ENCODE measurements around the gene APC2.
"Not testable (repeated sequence)": the region's sequence is repeated elsewhere in the genome, so short reads cannot be mapped to it uniquely, and the experiment has no call there.

Gene APC2

DNA sequence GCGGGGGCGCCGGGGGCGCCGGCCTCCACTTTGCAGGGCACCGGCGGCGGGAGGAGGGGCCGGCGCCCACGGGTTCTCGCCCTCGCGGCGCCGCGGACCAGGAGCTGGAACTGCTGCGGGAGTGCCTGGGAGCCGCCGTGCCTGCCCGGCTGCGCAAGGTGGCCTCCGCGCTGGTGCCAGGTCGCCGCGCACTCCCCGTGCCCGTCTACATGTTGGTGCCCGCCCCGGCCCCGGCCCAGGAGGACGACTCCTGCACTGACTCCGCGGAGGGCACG, 17.2 kb downstream of the APC2 start:
- no peak for DNase-seq

DNA sequence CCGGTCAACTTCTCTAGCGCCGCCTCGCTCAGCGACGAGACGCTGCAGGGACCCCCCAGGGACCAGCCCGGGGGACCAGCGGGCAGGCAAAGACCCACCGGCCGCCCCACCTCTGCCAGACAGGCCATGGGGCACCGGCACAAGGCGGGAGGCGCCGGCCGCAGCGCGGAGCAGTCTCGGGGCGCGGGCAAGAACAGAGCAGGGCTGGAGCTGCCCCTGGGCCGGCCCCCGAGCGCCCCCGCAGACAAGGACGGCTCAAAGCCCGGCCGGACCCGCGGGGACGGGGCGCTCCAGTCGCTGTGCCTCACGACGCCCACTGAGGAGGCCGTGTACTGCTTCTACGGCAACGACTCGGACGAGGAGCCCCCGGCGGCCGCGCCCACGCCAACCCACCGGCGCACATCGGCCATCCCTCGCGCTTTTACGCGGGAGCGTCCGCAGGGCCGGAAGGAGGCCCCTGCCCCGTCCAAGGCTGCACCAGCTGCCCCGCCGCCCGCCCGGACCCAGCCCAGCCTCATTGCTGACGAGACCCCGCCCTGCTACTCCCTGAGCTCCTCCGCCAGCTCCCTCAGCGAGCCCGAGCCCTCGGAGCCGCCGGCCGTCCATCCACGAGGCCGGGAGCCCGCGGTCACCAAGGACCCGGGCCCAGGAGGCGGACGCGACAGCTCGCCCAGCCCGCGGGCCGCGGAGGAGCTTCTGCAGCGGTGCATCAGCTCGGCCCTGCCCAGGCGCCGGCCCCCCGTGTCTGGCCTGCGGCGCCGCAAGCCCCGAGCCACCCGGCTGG, 17.8 kb downstream of the APC2 start:
- no peak for DNase-seq

DNA sequence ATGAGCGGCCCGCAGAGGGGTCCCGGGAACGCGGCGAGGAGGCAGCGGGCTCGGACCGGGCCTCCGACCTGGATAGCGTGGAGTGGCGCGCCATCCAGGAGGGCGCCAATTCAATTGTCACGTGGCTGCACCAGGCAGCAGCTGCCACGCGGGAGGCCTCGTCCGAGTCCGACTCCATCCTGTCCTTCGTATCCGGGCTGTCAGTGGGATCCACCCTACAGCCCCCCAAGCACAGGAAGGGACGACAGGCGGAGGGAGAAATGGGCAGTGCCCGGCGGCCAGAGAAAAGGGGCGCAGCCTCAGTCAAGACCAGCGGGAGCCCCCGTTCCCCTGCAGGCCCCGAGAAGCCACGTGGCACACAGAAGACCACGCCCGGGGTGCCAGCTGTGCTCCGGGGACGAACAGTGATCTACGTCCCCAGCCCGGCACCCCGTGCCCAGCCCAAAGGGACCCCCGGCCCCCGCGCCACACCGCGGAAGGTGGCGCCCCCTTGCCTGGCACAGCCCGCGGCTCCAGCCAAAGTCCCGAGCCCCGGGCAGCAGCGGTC, 18.4 kb downstream of the APC2 start:
- DNase-seq = no peak

DNA sequence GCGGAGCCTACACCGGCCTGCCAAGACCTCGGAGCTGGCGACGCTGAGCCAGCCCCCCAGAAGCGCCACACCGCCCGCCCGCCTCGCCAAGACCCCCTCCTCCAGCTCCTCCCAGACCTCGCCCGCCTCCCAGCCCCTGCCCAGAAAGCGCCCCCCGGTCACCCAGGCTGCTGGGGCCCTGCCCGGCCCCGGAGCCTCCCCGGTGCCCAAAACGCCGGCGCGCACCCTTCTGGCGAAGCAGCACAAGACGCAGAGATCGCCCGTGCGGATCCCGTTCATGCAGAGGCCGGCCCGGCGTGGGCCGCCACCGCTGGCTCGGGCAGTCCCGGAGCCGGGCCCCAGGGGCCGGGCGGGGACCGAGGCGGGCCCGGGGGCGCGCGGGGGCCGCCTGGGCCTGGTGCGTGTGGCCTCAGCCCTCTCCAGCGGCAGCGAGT, 18.9 kb downstream of the APC2 start:
- no peak for DNase-seq

DNA sequence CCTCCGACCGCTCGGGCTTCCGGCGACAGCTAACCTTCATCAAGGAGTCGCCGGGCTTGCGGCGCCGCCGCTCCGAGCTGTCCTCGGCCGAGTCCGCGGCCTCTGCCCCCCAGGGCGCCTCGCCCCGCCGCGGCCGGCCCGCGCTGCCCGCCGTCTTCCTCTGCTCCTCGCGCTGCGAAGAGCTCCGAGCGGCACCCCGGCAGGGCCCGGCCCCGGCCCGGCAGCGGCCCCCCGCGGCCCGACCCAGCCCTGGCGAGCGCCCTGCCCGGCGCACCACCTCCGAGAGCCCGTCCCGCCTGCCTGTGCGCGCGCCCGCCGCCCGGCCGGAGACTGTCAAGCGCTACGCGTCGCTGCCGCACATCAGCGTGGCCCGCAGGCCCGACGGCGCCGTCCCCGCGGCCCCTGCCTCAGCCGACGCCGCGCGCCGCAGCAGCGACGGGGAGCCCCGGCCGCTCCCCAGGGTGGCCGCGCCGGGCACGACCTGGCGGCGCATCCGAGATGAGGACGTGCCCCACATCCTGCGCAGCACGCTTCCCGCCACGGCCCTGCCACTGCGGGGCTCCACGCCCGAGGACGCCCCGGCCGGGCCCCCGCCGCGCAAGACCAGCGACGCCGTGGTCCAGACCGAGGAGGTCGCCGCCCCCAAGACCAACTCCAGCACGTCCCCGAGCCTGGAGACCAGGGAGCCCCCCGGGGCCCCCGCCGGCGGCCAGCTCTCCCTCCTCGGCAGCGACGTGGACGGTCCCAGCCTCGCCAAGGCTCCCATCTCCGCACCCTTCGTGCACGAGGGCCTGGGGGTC, 19.5 kb downstream of the APC2 start:
- DNase-seq = no peak

DNA sequence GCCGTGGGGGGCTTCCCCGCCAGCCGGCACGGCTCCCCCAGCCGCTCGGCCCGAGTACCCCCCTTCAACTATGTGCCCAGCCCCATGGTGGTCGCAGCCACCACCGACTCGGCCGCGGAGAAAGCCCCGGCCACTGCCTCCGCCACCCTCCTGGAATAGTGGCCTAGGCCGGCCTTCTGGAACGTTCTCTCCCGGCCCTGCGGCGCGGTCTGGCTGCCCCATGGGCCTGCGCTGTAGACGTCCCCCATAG, 20.1 kb downstream of the APC2 start:
- DNase-seq = no peak

DNA sequence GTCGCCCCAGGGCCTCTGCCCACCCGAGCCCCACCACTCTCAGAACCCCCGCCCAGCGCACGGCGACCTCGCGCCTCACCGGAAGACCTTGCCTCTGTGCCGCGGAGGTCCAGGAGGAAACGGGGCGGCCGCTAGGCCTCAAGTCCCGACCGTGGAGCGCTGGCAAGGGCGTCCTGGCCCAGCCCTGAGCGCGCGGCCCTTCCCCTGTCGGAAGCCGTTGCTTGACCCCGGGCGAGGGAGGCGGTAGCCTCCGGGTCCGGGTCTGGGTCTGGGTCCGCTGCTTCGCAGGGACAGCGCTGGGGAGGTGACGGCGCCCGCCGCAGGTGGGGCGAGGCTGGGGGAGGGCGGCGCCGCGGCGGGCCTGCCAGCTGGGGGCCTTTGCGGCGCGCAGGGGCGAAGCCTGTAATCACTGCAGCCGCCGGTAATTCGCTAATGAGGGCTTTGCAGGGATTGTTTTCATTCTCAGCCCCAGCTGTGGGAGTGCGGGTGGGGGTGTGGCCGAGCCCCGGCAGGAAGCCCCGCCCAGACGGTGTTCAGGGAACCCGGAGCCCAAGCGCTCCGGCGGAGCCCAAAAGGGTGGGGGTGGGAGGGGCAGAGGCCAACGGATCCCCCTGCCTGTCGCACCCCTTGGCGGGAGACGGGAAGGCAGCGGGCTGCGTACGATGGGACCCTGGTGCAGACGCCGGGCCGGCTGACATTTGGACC, 20.5 kb downstream of the APC2 start:
- DNase-seq = peak; percentile 37

DNA sequence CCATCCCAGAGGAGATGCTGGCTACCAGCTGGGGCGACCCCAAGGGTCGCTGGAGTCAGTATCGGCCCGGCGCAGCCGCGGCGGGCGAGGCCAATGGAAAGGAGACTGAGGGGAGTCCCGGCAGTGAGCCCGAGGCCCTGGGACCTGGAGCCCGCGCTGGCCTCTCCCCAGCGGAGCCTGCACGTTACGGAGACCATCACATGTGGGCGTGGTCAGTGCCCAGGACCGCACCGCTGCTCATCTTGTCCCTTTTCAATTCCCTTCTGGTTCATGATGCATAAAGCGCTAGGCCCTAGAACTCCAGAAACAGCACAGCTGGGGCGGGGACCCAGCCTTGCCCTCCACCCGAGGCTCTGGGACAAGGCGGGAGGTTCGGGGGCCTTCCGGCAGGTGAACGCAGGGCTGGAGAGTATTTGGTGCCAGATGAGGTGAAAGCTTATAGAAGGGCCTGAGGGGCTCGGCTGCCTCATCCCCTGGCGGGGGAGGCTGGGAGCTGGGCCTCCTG, 21.1 kb downstream of the APC2 start:
- DNase-seq = no peak

DNA sequence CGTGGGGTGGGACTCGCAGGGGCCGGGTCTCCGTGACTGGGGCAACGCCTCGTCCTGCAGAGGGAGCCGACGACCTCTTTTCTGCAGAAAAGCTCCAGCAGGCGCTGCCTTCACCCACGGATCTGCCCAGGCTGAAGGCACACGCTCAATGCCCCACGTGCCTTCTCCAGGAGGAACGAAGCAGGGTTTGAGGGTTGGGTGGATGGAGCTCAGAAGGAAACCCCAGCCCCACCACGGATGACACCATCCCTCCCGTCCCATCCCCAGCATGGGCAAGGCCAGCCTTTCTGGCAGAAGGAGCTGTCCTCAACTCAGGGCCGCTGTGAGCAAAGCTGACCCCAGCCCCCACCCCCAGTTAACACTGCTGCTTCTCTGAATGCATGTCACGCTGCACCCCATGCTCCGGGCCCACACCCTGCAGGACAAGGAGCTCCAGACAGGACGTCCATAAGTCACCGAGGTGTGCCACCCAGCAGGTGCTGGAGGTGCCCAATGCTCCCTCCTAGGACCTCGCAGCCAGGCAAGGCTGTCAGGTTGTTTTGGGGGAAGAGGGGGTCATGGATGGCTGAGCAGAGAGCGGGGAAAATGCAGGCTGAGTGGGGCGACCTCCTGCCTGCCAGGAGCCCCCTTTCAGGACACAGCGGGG, 21.7 kb downstream of the APC2 start:
- DNase-seq = no peak

DNA sequence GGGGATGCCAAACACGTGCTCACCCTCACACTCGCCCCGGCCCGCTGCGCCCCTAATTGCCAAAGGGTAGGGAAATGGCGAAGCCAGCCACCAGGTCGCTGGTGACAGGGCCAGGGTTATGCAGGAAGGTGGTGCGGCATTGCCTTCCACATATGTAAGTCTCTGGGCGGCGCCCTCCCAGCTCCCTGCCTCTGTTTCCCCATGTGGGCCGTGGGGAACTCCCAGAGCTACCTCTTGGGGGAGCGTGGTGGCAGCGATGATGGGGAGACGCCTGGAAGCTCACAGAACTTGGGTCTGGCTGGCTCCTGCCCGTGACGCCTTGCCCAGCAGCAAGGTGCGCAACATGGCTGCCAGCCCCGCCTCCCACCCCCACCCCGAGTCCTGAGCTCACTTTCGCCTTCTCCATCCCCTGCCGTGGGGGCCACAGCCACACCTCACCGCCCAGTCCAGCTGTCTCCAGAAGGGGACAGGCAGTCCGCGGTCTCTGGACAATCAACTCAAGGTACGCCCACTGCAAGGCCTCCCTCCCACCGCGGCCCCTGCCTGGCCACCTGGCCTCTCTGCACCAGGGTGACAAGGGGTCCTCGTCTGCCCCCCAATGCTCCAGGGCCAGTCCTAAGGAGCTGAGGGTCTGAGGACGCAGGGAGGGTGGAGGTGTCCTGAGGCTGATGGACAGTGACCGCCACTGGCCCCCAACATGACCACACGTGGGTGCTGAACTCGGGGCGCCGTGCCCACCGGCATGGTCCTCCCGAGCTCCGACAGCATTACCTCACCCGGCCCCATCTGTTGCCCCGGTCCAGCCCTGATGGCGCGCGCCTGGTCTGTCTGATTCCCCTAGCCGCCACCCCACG, 22.5 kb downstream of the APC2 start:
- no peak for DNase-seq

DNA sequence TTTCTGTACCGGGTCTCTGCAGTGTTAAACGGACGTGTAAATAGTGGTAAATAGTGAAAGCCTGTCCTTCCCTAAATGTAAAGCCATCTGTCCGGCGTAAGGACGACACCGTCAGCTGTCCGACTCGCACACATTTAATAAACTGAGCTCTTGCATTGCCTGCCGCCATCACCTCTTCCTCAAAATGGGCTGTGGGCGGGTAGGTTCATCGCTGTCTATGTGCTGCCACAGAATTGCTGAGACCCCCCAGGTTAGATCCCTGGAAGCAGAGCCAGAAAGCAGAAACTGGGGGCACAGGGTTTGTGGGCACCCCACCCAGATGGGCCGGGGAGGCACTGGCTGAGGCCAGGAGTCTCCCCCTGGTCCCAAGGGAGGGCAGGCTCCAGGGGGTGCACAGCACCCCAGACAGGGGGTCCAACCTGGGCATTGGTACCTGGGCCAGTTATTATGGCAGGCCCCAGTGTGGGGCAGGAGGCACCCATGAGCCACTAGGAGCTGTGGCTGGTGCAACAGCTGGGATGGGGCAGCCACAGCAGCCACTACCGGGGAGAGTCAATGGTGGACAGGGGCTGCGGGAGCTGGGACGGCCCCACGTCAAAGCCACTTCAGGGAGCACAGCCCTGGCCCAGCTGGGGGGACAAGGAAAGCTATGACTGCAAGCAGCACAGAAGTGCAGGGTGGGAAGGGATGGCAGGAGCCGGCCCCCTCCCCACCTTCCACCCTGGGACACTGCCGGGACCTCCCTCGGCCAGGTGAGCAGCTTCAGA, 23.3 kb downstream of the APC2 start:
- no peak for DNase-seq

DNA sequence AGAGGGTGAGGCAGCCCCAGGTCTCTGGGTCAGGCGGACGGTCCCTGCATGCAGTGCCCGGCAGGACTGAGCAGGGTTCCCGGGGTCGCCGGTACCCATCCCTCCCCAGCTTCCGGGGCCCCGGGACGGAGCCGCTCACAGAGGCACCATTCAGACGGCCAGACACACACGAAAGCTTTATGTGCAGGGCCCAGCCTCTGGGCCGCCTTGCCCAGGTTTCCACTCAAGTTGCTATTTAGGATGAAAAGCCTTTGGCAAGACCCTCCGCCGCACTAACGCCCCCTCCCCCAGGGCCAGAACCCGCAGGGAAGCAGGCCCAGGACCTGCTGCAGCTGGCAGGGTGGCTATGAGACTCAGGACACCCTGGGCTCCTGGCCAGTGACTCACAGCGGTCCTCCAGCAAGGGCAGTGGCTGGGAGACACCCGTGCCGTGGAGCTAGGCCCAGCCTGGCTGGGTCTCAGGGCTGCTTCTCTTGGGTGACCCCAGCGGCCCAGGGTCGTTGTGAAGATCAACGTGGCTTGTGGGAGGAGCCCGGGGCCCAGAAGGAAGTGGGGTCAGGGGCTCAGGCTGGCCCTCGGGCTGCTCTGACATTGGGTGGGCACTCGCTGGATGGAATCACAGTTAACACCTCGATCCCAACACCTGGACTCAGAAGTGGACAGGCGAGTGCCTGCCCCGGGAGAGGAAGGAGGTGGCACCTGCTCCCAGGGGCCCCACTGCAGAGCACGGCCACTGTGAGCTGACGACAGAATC, 24.3 kb downstream of the APC2 start:
- no peak for DNase-seq

DNA sequence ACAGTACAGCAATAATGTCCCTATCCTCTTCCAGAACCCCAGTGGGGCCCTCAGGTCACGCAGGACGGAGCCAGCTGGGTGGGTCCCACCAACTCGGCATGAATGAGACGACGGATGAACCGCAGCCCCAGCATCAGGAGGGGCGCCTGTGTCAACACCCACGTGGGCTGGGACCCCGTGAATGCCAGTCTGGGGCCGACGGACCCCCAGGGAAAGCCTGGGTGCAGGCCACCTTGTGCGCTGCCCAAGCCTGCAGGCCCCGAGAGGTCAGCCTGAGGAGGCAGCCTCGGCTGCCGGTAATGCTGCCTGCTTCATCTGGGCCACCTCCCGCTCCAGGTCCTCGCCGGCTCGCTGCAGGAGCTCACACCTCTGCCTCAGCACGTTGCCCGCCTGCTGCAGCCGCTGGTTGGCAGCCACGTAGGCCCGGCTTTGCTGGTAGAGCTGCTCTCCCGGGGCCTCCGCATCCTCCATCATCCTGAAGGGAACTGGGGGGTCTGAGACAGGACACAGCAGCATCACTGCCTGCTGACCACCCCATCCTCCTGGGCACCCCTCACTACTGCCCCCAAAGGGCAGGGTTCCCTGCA, 24.9 kb downstream of the APC2 start:
- DNase-seq = no peak

DNA sequence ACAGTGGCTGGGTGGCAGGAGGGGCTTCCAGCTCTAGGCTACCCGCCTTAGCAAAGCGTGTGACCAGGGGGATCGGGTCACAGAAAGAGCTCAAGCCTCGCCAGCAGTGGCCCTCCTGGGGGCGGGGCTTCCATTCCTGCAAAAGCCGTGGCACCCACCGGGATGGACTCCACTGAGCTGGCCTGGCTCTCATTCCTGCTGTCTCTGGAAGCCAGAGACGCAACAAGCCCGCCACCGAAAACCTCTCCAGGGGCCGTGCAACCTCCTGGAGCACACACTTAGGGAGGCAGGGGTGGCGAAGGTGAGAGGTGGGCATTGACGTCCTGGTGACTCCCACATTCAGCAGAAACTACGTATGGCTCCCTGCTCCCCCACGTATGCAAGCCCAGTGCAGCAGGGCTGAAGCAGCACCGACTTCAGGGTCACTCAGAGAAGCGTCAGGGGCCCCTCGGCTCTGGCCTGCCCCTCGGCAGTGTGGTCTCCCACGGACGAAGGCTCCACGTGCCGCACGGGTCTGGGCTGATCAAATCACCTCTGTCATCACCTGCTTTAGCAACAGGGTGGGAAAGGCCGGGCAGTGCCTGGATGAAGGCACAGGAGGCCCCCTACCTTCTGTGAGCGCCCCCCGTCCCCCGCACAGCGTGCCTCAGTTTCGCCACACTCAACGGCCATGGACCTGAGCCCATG, 26.0 kb downstream of the APC2 start:
- DNase-seq = no peak

DNA sequence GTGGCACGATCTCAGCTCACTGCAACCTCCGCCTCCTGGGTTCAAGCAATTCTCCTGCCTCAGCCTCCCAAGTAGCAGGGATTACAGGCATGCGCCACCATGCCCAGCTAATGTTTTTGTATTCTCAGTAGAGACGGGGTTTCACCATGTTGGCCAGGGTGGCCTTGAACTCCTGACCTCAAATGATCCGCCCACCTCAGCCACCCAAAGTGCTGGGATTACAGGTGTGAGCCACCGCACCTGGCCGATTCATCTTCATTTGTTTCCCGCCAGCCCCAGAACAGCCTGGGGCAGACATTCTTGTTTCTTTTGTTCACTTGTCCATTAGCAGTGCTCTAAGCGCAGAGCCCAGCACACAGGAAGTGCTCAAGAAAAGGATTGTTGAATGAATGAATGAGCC, 27.1 kb downstream of the APC2 start:
- DNase-seq = not testable (repeated sequence)

DNA sequence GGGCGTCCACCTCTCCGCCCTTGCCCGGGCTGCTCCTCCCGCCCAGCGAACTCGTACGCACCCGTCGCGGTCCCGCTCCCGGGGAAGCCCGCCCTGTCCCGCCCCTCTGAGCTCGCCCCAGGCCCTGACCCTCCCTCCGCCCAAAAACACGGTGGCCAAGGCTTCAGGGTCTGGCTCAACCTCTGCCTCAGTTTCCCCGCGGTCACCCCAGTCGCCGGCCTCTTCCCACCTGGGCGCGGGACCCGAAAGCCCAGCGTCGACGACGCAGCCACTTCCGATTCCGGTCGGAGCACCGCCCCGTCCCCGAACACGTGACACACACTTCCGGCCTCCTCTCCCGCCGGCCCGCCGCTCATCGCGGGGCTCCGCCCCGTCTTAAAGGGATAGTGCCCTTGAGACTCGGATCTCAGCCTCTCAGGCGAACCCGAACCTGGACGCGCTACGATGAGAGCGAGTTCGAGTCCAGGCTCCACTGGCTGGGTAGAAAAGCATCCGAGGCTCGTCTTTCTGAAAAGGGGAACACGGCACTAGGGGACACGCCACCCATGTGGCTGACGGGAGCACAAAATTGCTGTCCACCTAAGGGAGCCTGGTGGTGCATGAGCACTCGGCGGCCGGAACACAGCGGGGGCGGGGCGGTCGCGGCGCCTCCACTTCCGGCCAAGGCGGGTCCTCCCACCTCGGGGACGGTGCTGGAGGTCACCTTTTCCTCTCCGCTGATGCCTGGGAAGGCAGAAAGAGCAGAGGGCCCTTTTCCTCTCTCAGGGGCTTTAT, 29.2 kb downstream of the APC2 start, which contains the start of gene C19orf25:
Gene C19orf25, minus strand, starts transcription at position 282 of the 774 bp plus-strand sequence. CDS start 312 bp downstream, outside the sequence.
- DNase-seq = peak; percentile 65

DNA sequence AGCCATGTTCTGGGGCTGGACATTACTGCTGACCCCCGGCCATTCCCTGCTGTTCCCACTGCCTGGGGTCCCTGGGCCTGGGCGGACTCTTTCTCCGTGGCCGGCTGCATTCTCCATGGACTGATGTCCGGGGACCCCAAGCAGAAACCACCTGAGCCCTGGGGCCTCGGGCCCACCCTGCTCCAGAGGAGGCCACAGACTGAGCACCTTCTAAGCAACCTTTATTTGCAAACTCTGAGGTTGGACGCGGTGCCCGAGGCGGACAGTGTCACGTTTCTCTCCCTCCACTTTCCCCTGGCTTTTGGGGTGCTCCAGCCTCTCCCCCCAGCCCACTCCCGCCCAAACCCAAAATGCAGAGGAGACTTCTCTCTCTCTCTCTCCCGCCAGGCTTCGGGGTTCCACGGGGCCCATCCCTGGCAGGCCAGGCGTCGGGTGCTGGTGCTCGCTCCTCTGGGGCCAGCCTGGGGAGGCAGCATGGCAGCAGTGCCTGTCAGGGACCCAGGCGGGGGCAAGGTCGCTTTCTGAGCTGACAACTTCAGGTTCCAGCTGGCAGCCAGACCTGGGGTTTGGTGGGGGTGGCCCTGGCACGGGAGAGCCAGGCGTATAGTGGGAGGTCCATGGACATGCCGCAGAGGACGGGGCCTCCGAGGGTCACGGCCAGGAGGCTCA, 31.4 kb downstream of the APC2 start:
- DNase-seq = no peak

DNA sequence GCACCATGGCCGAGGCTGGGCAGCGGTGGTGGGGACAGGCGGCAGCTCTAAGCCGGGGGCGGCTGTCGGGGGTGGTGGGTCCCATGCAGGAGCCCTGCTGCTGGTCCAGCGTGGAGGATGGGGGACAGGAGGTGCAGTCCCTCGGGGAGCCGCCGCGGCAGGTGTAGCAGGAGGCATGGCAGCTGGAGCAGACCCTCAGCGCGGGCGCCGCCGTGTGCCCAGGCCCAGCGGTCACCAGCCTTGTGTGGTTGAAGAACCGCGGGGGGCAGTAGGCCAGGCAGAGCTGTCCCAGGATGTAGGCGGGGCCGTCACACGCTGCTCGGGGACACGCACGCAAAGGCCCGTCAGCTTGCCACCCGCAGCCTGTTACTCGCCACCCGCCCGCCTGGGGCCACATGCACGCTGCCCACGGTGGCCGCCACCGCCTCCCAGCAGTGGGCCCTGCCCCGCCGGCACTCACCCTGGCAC, 32.0 kb downstream of the APC2 start:
- DNase-seq = no peak
